ENCODE measurements around the gene SNRNP35.

DNA sequence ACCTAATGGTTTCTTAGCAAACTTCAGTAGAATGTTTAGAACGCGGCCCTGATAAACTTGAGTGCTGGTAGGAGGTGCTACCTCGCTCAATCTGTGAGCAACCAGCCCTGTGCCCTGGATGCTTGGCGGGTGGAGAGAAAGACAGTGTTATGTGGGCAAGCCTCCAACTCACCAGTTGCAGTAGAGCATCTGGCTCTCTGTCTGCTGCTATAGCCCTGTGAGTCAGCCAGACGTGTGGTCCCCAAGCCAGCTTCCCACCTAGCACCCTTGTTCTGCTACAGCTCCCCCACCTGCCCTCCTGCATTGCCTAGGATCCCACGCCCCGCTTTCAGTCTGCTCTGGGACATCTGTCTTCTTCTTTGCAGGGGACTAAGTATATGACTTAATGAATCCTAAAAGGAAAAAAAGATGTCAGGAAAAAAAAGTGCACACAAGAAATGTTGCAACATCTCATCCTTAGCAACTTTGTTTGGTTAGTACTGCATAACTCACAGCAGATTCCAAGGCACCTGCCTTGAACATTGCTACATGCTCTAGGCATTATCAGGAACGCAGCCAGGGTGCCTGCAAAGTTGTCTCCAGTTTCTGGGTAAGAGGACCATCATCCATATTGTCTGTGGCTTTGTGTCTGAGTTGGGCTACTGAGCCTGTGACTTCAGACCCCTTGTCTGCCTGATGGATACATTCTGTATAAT lies 13.6 kb downstream of the SNRNP35 start:
- no peak for TF ChIP-seq CTCF (IDR thresholded peaks at IDR 0.05)
- no peak for TF ChIP-seq POLR2AphosphoS5 (IDR thresholded peaks at IDR 0.05)
- no peak for TF ChIP-seq POLR2A (IDR thresholded peaks at IDR 0.05)
